K562 (cell line): ENCODE data around the gene GALNS. TPM values are rescaled to one million over a fixed set of nuclear protein-coding genes. Genes with fewer than 3 reads are reported as not detected.
A peak's percentile ranks its signal among the peaks of the same experiment; 100 is the strongest.

ENCODE experiments used
- ATAC-seq: fragments of 200-7000 bp; cut with Tn5 transposase; 3 replicates; pipeline ENCODE4 v1.9.1; 2020; ENCODE audit warnings: moderate library complexity
- BruUV-seq: library from RNA; stranded (reverse); fragments of 400-500 nt; replicated peaks from 2 replicates; lab custom pipeline; 2021; lab: Mats Ljungman, UMichigan
- CTCF ChIA-PET: fragments of 300-600 bp; formaldehyde crosslinking; extraction: SDS; loops from one replicate; lab custom pipeline; 2021; ENCODE audit warnings: low intra/inter-chr PET ratio; lab: Yijun Ruan, JAX
- POLR2A ChIA-PET: fragments of 300-600, 350-650 bp; sonication (Branson Sonifier 250); formaldehyde crosslinking; extraction: SDS; loops from one replicate; lab custom pipeline; 2021; ENCODE audit warnings: antibody characterized with exemption, inconsistent platforms; lab: Yijun Ruan, JAX
- DNase-seq, 4 experiments: peaks; one replicate each; pipeline versions ENCODE4 v3.0.0 to v3.0.0-alpha.2; 2011 to 2018; ENCODE audit warnings: low spot score in 3 of 4, mixed read lengths in 3 of 4; ENCODE audit errors: extremely low read depth in 1 of 4
- FAIRE-seq: peaks from 2 replicates; lab custom pipeline; 2011; peaks lifted over from hg19 to GRCh38; lab: Jason Lieb, UNC
- H2AFZ ChIP-seq: 2 replicates; pipeline ENCODE4 v1.6.0; 2011; ENCODE audit warnings: low read depth, low read length, control low read depth, inconsistent platforms
- H3K27ac ChIP-seq: fragments of 200-600 bp; 3 replicates; pipeline ENCODE4 v1.8.0; 2011; ENCODE audit warnings: low read depth, mild to moderate bottlenecking, control low read depth, inconsistent platforms, low read length, moderate library complexity, mixed read lengths; ENCODE audit errors: extremely low read depth
- H3K27me3 ChIP-seq, 2 experiments: fragments of 300-600 bp in 1 of 2; 2 replicates in 1 of 2; 3 replicates in 1 of 2; pipeline versions ENCODE4 v1.6.0 to v1.8.0; 2011; ENCODE audit warnings: inconsistent platforms in 2 of 2, low read length in 2 of 2, mild to moderate bottlenecking in 1 of 2, mixed read lengths in 1 of 2, moderate library complexity in 1 of 2; ENCODE audit not compliant: control insufficient read depth in 2 of 2, insufficient read depth in 2 of 2
- H3K36me3 ChIP-seq: fragments of 300-600 bp; 3 replicates; pipeline ENCODE4 v1.8.0; 2011; ENCODE audit warnings: mild to moderate bottlenecking, low read length, inconsistent platforms; ENCODE audit not compliant: control insufficient read depth, insufficient read depth
- H3K4me1 ChIP-seq, 2 experiments: fragments of 200-600 bp in 1 of 2; replicated peaks in 1 of 2; 2 replicates in 1 of 2; 3 replicates in 1 of 2; pipeline versions ENCODE4 v1.5.1 to v1.8.0; 2011; ENCODE audit warnings: inconsistent platforms in 2 of 2, low read length in 2 of 2, mild to moderate bottlenecking in 1 of 2, mixed read lengths in 1 of 2, moderate library complexity in 1 of 2; ENCODE audit not compliant: control insufficient read depth in 2 of 2, insufficient read depth in 2 of 2
- H3K4me2 ChIP-seq: 2 replicates; pipeline ENCODE4 v1.6.1; 2011; ENCODE audit warnings: low read length, control low read depth, inconsistent platforms, mixed read lengths; ENCODE audit not compliant: insufficient read depth
- H3K4me3 ChIP-seq: fragments of 200-600 bp; sonication (generic), shearing (Covaris generic); 2 replicates; pipeline ENCODE4 v1.5.1; 2016; ENCODE audit warnings: control low read depth, inconsistent platforms
- H3K79me2 ChIP-seq: fragments of 200-600 bp; 3 replicates; pipeline ENCODE4 v1.8.0; 2011; ENCODE audit warnings: low read length, inconsistent platforms; ENCODE audit not compliant: control insufficient read depth, insufficient read depth
- H3K9ac ChIP-seq, 2 experiments: 2 replicates each; pipeline versions ENCODE4 v1.6.0 to v1.6.1; 2011; ENCODE audit warnings: low read depth in 2 of 2, low read length in 2 of 2, control low read depth in 1 of 2, inconsistent platforms in 1 of 2, mild to moderate bottlenecking in 1 of 2, mixed read lengths in 1 of 2; ENCODE audit not compliant: insufficient read depth in 1 of 2
- H3K9me1 ChIP-seq: one replicate; pipeline ENCODE4 v1.6.0; 2011; ENCODE audit warnings: inconsistent platforms, mild to moderate bottlenecking, low read length, moderate library complexity; ENCODE audit not compliant: control insufficient read depth, insufficient read depth
- H3K9me3 ChIP-seq: replicated peaks from 2 replicates; pipeline ENCODE4 v1.5.1; 2011; ENCODE audit warnings: low read depth, low read length, inconsistent platforms; ENCODE audit not compliant: control insufficient read depth, insufficient read depth
- H4K20me1 ChIP-seq: replicated peaks from 2 replicates; pipeline ENCODE4 v1.6.1; 2011; ENCODE audit warnings: low read length, inconsistent platforms, mixed read lengths; ENCODE audit not compliant: control insufficient read depth, insufficient read depth
- E2F3 ChIP-seq: fragments of 250-450 bp; sonication (Bioruptor Pico); IDR thresholded peaks from 2 replicates; pipeline ENCODE4 v1.4.0; 2020; ENCODE audit warnings: mild to moderate bottlenecking
- EHMT2 ChIP-seq: fragments of 450-650 bp; IDR thresholded peaks from 2 replicates; pipeline ENCODE4 v1.6.1; 2018; ENCODE audit warnings: antibody characterized with exemption
- HLTF ChIP-seq: fragments of 450-650 bp; IDR thresholded peaks from 2 replicates; pipeline ENCODE4 v1.6.1; 2016
- LARP7 ChIP-seq: fragments of 450-650 bp; IDR thresholded peaks from 2 replicates; pipeline ENCODE4 v1.6.1; 2016
- NELFE ChIP-seq: IDR thresholded peaks from 2 replicates; pipeline ENCODE4 v1.6.1; 2011; ENCODE audit warnings: mild to moderate bottlenecking; ENCODE audit not compliant: insufficient read depth, insufficient read length
- PHF21A ChIP-seq: fragments of 450-650 bp; IDR thresholded peaks from 2 replicates; pipeline ENCODE4 v1.6.1; 2017; ENCODE audit warnings: low read depth, borderline replicate concordance
- POLR2G ChIP-seq: fragments of 200-400 bp; formaldehyde crosslinking; IDR thresholded peaks from 2 replicates; pipeline ENCODE4 v1.6.1; 2017; ENCODE audit warnings: low read depth, mild to moderate bottlenecking, antibody characterized with exemption, low read length, moderate library complexity
- PTBP1 ChIP-seq: fragments of 200-400 bp; formaldehyde crosslinking; IDR thresholded peaks from 2 replicates; pipeline ENCODE4 v1.6.1; 2017; ENCODE audit warnings: low read depth, low read length
- RBFOX2 ChIP-seq: fragments of 200-400 bp; formaldehyde crosslinking; IDR thresholded peaks from 2 replicates; pipeline ENCODE4 v1.6.1; 2017; ENCODE audit warnings: low read depth, mild to moderate bottlenecking, low read length, moderate library complexity
- STAG1 ChIP-seq: sonication (generic); formaldehyde crosslinking; IDR thresholded peaks from 2 replicates; pipeline ENCODE4 v1.5.0; 2020; ENCODE audit warnings: missing genetic modification reagents, borderline replicate concordance
- ZNF121 ChIP-seq: sonication (generic); formaldehyde crosslinking; conservative IDR thresholded peaks from 2 replicates; pipeline ENCODE4 v1.8.0; 2022; ENCODE audit warnings: missing genetic modification reagents
- ZNF282 ChIP-seq: sonication (generic); formaldehyde crosslinking; IDR thresholded peaks from 2 replicates; pipeline ENCODE4 v1.8.1; 2023; ENCODE audit warnings: missing genetic modification reagents
- ZNF589 ChIP-seq: fragments of 200-800 bp; sonication (Bioruptor generic); IDR thresholded peaks from 2 replicates; pipeline ENCODE4 v1.6.1; 2016; ENCODE audit warnings: low read depth, missing genetic modification characterization, missing compliant biosample characterization
- ZNF639 ChIP-seq, 2 experiments: fragments of 200-800 bp in 1 of 2; sonication (Bioruptor generic) in 1 of 2; sonication (generic) in 1 of 2; formaldehyde crosslinking in 1 of 2; IDR thresholded peaks in 1 of 2; conservative IDR thresholded peaks in 1 of 2; 2 replicates each; pipeline versions ENCODE4 v1.5.0 to v1.6.1; 2016 to 2020; ENCODE audit warnings: missing compliant biosample characterization in 1 of 2, missing genetic modification characterization in 1 of 2, missing genetic modification reagents in 1 of 2
- WGBS: fragments of 100-300 bp; shearing (Covaris generic); methylation state at CpG from one replicate; pipeline ENCODE4 v1.1.6; 2016; ENCODE audit warnings: low coverage, mixed read lengths; ENCODE audit not compliant: insufficient coverage; ENCODE audit errors: missing lambda C conversion rate; 5-methylcytosine and 5-hydroxymethylcytosine counted together
- in situ Hi-C: fragments of 300-500 bp; cut with MboI; formaldehyde crosslinking; loops from 4 replicates; pipeline ENCODE4 v1.15.0; 2018; ENCODE audit warnings: inconsistent platforms, mixed read lengths
- intact Hi-C: fragments of 100-400 bp; cut with micrococcal nuclease; formaldehyde crosslinking; loops from 2 replicates; pipeline ENCODE4 v1.14.2; 2022
- polyA plus RNA-seq, 8 experiments: library from polyadenylated mRNA; depleted of rRNA in 4 of 8; stranded (reverse) in 5 of 8; unstranded in 3 of 8; fragments of >200 nt; fragmentation: Nextera tagmentation in 2 of 8; fragmentation: Illumina TruSeq in 1 of 8; extraction: Ambion mirVana in 2 of 8; extraction: Trizol in 1 of 8; gene quantifications; 2 replicates each; pipeline versions ENCODE4 v1.2.1 to v1.2.3, GENCODE V29; 2011 to 2014; ENCODE audit warnings: inconsistent platforms in 1 of 8, missing spikeins in 1 of 8
- total RNA-seq, 7 experiments: library from RNA; depleted of rRNA in 6 of 7; stranded (reverse); fragments of >200 nt in 6 of 7; fragmentation: Illumina TruSeq in 2 of 7; extraction: Trizol in 2 of 7; gene quantifications; 2 replicates each; pipeline versions ENCODE4 v1.2.1 to v1.2.3, GENCODE V29; 2011 to 2021; ENCODE audit warnings: low replicate concordance in 1 of 7
- TF ChIP-seq, protein P1 (sequence below): sonication (generic); formaldehyde crosslinking; IDR thresholded peaks from 2 replicates; pipeline ENCODE4 v1.8.1; 2023; ENCODE audit warnings: mild to moderate bottlenecking, missing genetic modification reagents
- TF ChIP-seq, protein P2 (sequence below): fragments of 450-650 bp; formaldehyde crosslinking; IDR thresholded peaks from 2 replicates; pipeline ENCODE4 v1.4.0; 2020; ENCODE audit warnings: mild to moderate bottlenecking
- TF ChIP-seq, protein P3 (sequence below): fragments of 250-450 bp; sonication (Bioruptor Pico); IDR thresholded peaks from 2 replicates; pipeline ENCODE4 v1.5.0; 2020; ENCODE audit warnings: mild to moderate bottlenecking

GALNS gene
- total and polyA plus RNA-seq, 9 of the 15 experiments (the other 6 are each of a cell fraction or from before 2014, with no cell fraction given) = 0.38 to 13.2 (median 4.3) TPM

DNA sequence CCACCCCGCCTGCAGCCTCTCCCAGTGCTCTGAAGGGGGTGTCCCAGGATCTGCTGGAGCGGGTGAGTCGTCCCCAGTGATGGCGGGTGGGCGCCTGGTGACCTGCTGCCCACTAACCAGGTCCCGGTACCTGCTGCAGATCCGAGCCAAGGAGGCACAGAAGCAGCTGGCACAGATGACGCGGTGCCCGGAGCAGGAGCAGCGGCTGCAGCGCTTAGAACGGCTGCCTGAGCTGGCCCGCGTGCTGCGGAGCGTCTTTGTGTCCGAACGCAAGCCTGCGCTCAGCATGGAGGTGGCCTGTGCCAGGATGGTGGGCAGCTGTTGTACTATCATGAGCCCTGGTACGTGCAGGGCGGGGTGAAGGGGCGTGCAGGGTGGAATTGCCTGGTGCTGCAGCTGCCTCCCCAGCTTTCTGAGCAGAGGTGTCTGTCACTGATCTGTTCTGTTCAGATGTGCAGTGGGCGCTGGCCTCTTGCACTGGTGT is 49.6 kb downstream of the GALNS start:
- Histone ChIP-seq H3K9ac (peak overlapping the region in 1 of 2 experiments; percentile 98; a peak in 3 of 4 replicates), H3K27me3 (no peaks in the 10 kb centered on the region; a peak in 1 of 5 replicates), H3K79me2 (peaks cover 86% of the 10 kb centered on the region), H4K20me1 (peaks cover 34% of the 10 kb centered on the region; the same call in 1 of the 2 replicates), H3K27ac (no peak overlapping the region), H3K36me3 (peaks cover 69% of the 10 kb centered on the region; the same call in 2 of the 3 replicates), H2AFZ (no peak overlapping the region), H3K9me3 (no peaks in the 10 kb centered on the region), H3K4me1 (peaks cover 7 to 87% of the 10 kb centered on the region in 2 experiments; a peak in 4 of 5 replicates), H3K4me2 (no peak overlapping the region), H3K4me3 (no peak overlapping the region), H3K9me1 (no peaks in the 10 kb centered on the region)
- no peak for DNase-seq
- no TSS peak for BruUV-seq
- WGBS = 96% methylated on average over 18 of the region's 24 CpGs
- no peak for ATAC-seq
- FAIRE-seq = no peak
- CTCF ChIA-PET = no interaction called here
- POLR2A ChIA-PET = interaction anchor here (0.5 to 6.1 kb wide), 7 partner anchors 17 to 403 kb away, joined by 3 to 47 read pairs (median 4); partner anchors contain the start of gene PIEZO1
- in situ Hi-C loops = no loop called here
- intact Hi-C loops = loop anchor here (10.0 kb wide), 1 partner anchor 758 kb away; the partner anchor contains the start of gene RPL13
- TF ChIP-seq HLTF (no peak), ZNF282 (CRISPR knock-in tag) (no peak), E2F3 (CRISPR knock-in tag) (no peak), ZNF121 (CRISPR knock-in tag) (no peak), PHF21A (no peak), RBFOX2 (peak; percentile 64), LARP7 (no peak), EHMT2 (no peak), NELFE (no peak), ZNF589 (CRISPR knock-in tag) (no peak), ZNF639 (CRISPR knock-in tag; conservative IDR thresholded peaks at IDR 0.05 in 1 of 2, IDR thresholded peaks at IDR 0.05 in 1 of 2) (no peak), POLR2G (peak; percentile 70), STAG1 (CRISPR knock-in tag) (no peak), PTBP1 (0 out of 2 replicates have a peak, but pooled peaks have one; percentile 22)
- TF ChIP-seq, protein P1, sequence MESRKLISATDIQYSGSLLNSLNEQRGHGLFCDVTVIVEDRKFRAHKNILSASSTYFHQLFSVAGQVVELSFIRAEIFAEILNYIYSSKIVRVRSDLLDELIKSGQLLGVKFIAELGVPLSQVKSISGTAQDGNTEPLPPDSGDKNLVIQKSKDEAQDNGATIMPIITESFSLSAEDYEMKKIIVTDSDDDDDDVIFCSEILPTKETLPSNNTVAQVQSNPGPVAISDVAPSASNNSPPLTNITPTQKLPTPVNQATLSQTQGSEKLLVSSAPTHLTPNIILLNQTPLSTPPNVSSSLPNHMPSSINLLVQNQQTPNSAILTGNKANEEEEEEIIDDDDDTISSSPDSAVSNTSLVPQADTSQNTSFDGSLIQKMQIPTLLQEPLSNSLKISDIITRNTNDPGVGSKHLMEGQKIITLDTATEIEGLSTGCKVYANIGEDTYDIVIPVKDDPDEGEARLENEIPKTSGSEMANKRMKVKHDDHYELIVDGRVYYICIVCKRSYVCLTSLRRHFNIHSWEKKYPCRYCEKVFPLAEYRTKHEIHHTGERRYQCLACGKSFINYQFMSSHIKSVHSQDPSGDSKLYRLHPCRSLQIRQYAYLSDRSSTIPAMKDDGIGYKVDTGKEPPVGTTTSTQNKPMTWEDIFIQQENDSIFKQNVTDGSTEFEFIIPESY (CRISPR knock-in tag) = peak; percentile 79; the same call in 1 of the 2 replicates
- TF ChIP-seq, protein P2, sequence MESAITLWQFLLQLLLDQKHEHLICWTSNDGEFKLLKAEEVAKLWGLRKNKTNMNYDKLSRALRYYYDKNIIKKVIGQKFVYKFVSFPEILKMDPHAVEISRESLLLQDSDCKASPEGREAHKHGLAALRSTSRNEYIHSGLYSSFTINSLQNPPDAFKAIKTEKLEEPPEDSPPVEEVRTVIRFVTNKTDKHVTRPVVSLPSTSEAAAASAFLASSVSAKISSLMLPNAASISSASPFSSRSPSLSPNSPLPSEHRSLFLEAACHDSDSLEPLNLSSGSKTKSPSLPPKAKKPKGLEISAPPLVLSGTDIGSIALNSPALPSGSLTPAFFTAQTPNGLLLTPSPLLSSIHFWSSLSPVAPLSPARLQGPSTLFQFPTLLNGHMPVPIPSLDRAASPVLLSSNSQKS = no peak
- TF ChIP-seq, protein P3, sequence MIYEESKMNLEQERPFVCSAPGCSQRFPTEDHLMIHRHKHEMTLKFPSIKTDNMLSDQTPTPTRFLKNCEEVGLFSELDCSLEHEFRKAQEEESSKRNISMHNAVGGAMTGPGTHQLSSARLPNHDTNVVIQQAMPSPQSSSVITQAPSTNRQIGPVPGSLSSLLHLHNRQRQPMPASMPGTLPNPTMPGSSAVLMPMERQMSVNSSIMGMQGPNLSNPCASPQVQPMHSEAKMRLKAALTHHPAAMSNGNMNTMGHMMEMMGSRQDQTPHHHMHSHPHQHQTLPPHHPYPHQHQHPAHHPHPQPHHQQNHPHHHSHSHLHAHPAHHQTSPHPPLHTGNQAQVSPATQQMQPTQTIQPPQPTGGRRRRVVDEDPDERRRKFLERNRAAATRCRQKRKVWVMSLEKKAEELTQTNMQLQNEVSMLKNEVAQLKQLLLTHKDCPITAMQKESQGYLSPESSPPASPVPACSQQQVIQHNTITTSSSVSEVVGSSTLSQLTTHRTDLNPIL (CRISPR knock-in tag) = no peak
